Measurements from ENCODE around the gene VPS13D. TPM values are rescaled to one million over a fixed set of nuclear protein-coding genes. Genes with fewer than 3 reads are reported as not detected.
A peak's percentile ranks its signal among the peaks of the same experiment; 100 is the strongest.

Gene VPS13D
- total and polyA plus RNA-seq, 10 of the 15 experiments (the other 5 are each of a cell fraction or from before 2014, with no cell fraction given), result 1.4 to 16.9 (median 8.5) TPM

DNA sequence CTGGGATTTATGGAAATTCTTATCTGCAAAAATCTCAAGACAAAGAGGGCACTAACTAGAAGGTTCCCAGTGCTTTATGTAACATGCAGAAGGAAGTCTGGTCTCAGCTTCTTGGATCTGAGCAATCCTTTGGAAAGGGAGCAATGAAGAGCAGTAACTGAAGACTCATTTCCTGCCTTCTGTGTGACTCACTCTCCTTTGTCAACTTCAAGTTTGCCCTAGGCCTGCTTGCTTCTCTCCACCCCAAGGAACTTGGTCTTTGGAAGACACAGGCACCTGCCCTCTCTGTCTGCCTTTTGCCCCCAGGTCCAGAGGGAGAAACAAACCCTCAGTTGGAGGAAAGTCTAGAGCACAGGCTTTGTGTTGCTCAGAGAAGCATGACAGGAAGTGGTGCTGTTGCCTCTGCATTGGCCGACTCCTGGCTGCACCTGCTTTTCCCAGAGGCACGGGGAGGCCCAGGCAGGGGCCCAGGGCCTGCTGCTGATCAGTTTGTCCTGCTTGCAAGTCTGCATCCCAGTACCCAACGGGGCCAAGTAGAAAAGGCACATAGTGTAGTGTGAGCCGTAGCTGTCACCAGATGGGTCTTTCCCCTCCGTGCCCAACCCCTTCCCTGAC lies 251.0 kb downstream of the VPS13D start:
- no peak overlapping the region for H3K4me2 ChIP-seq (ENCODE audit: control insufficient read depth, insufficient read depth)
- H4K20me1 ChIP-seq (ENCODE audit: control insufficient read depth, insufficient read depth), result no peaks in the 10 kb centered on the region; the same call in 1 of the 2 replicates
- in situ Hi-C loops (cut with MboI) (no loop called here), intact Hi-C loops (cut with micrococcal nuclease; ENCODE audit: unreplicated experiment) (no loop called here)
- H3K4me1 ChIP-seq (ENCODE audit: control insufficient read depth, insufficient read depth, low read length), result peaks cover 6% of the 10 kb centered on the region
- no peaks in the 10 kb centered on the region for H3K79me2 ChIP-seq (ENCODE audit: control insufficient read depth, insufficient read depth, low read length)
- 45% methylated on average over 5 of the region's 5 CpGs for WGBS (ENCODE audit: insufficient coverage, insufficient replicate concordance, low lambda C conversion rate, missing lambda C conversion rate)
- ChIA-PET RAD21 (ENCODE audit: unreplicated experiment) (no interaction called here), CTCF (interaction anchor here (0.8 kb wide), 1 partner anchor 8 kb away, joined by 3 read pairs; no protein-coding TSS in a partner anchor), SMC1A (ENCODE audit: uncharacterized antibody, unreplicated experiment) (no interaction called here), POLR2A (interaction anchor here (0.6 kb wide), 1 partner anchor 154 kb away, joined by 3 read pairs; no protein-coding TSS in a partner anchor)
- H3K4me3 ChIP-seq, result no peak overlapping the region
- DNase-seq (ENCODE audit: low read depth, low spot score) (no peak), ATAC-seq (peak; percentile 56), FAIRE-seq (peak; percentile 27)
- BruUV-seq (replicated peaks), result no TSS peak
- no peaks in the 10 kb centered on the region for H3K9me3 ChIP-seq (replicated peaks; ENCODE audit: control insufficient read depth, insufficient read depth, low read length)
- no peak overlapping the region for H2AFZ ChIP-seq (ENCODE audit: control insufficient read depth, low read depth, low read length)
- TF ChIP-seq, protein P1, sequence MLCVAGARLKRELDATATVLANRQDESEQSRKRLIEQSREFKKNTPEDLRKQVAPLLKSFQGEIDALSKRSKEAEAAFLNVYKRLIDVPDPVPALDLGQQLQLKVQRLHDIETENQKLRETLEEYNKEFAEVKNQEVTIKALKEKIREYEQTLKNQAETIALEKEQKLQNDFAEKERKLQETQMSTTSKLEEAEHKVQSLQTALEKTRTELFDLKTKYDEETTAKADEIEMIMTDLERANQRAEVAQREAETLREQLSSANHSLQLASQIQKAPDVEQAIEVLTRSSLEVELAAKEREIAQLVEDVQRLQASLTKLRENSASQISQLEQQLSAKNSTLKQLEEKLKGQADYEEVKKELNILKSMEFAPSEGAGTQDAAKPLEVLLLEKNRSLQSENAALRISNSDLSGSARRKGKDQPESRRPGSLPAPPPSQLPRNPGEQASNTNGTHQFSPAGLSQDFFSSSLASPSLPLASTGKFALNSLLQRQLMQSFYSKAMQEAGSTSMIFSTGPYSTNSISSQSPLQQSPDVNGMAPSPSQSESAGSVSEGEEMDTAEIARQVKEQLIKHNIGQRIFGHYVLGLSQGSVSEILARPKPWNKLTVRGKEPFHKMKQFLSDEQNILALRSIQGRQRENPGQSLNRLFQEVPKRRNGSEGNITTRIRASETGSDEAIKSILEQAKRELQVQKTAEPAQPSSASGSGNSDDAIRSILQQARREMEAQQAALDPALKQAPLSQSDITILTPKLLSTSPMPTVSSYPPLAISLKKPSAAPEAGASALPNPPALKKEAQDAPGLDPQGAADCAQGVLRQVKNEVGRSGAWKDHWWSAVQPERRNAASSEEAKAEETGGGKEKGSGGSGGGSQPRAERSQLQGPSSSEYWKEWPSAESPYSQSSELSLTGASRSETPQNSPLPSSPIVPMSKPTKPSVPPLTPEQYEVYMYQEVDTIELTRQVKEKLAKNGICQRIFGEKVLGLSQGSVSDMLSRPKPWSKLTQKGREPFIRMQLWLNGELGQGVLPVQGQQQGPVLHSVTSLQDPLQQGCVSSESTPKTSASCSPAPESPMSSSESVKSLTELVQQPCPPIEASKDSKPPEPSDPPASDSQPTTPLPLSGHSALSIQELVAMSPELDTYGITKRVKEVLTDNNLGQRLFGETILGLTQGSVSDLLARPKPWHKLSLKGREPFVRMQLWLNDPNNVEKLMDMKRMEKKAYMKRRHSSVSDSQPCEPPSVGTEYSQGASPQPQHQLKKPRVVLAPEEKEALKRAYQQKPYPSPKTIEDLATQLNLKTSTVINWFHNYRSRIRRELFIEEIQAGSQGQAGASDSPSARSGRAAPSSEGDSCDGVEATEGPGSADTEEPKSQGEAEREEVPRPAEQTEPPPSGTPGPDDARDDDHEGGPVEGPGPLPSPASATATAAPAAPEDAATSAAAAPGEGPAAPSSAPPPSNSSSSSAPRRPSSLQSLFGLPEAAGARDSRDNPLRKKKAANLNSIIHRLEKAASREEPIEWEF (IDR thresholded peaks at IDR 0.05; ENCODE audit: insufficient replicate concordance, low read depth, low read length), result no peak
- no peak for TF ChIP-seq ZNF207 (IDR thresholded peaks at IDR 0.05; ENCODE audit: borderline replicate concordance)
- no peak for TF ChIP-seq RUNX3 (IDR thresholded peaks at IDR 0.05; ENCODE audit: low read length)
- no peak for TF ChIP-seq SRF (IDR thresholded peaks at IDR 0.05; ENCODE audit: low read depth in 2 of 2, low read length in 2 of 2)
- no peak for TF ChIP-seq KAT2A (conservative IDR thresholded peaks at IDR 0.05; ENCODE audit: control insufficient read depth, low read depth, low read length)
- TF ChIP-seq NRF1 (conservative IDR thresholded peaks at IDR 0.05; ENCODE audit: low read depth, low read length), result no peak
- no peak for TF ChIP-seq EP300 (IDR thresholded peaks at IDR 0.05; ENCODE audit: borderline replicate concordance in 1 of 2, control insufficient read depth in 1 of 2, low read depth in 2 of 2, low read length in 2 of 2)
- no peak for TF ChIP-seq NFXL1 (IDR thresholded peaks at IDR 0.05; ENCODE audit: borderline replicate concordance)
- TF ChIP-seq DPF2 (IDR thresholded peaks at IDR 0.05), result no peak
- TF ChIP-seq, protein P2, sequence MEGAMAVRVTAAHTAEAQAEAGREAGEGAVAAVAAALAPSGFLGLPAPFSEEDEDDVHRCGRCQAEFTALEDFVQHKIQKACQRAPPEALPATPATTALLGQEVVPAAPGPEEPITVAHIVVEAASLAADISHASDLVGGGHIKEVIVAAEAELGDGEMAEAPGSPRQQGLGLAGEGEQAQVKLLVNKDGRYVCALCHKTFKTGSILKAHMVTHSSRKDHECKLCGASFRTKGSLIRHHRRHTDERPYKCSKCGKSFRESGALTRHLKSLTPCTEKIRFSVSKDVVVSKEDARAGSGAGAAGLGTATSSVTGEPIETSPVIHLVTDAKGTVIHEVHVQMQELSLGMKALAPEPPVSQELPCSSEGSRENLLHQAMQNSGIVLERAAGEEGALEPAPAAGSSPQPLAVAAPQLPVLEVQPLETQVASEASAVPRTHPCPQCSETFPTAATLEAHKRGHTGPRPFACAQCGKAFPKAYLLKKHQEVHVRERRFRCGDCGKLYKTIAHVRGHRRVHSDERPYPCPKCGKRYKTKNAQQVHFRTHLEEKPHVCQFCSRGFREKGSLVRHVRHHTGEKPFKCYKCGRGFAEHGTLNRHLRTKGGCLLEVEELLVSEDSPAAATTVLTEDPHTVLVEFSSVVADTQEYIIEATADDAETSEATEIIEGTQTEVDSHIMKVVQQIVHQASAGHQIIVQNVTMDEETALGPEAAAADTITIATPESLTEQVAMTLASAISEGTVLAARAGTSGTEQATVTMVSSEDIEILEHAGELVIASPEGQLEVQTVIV (IDR thresholded peaks at IDR 0.05; ENCODE audit: borderline replicate concordance, partially characterized antibody), result no peak
- TF ChIP-seq CBX3 (IDR thresholded peaks at IDR 0.05; ENCODE audit: borderline replicate concordance, low read depth), result no peak
- TF ChIP-seq, protein P3, sequence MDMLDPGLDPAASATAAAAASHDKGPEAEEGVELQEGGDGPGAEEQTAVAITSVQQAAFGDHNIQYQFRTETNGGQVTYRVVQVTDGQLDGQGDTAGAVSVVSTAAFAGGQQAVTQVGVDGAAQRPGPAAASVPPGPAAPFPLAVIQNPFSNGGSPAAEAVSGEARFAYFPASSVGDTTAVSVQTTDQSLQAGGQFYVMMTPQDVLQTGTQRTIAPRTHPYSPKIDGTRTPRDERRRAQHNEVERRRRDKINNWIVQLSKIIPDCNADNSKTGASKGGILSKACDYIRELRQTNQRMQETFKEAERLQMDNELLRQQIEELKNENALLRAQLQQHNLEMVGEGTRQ (IDR thresholded peaks at IDR 0.05; ENCODE audit: borderline replicate concordance, low read depth, low read length), result no peak
- no peaks in the 10 kb centered on the region for H3K36me3 ChIP-seq (ENCODE audit: control insufficient read depth in 2 of 2, insufficient read depth in 2 of 2, low read length in 1 of 2)
- no peak overlapping the region for H3K27ac ChIP-seq (ENCODE audit: control insufficient read depth, insufficient read depth)
- no peak overlapping the region for H3K9ac ChIP-seq (ENCODE audit: control insufficient read depth, insufficient read depth, low read length)
- no peaks in the 10 kb centered on the region for H3K27me3 ChIP-seq (replicated peaks in 1 of 2; ENCODE audit: control insufficient read depth in 2 of 2, insufficient read depth in 2 of 2, low read length in 1 of 2)
